ENCODE results near the gene LTO1.

The LTO1 gene

GRCh38 chr11:69644071-69644961, 30.8 kb downstream of the LTO1 start:
- no peak for FAIRE-seq

GRCh38 chr11:69643646-69644045, 31.5 kb downstream of the LTO1 start:
- FAIRE-seq = no peak

- no peak for FAIRE-seq
These were observed 32.1 kb downstream of the LTO1 start for GRCh38 chr11:69642913-69643632.

- no peak for FAIRE-seq
These were observed 32.6 kb downstream of the LTO1 start for GRCh38 chr11:69642549-69642912.

- FAIRE-seq = no peak
These were observed 33.2 kb downstream of the LTO1 start for GRCh38 chr11:69641681-69642548.

GRCh38 chr11:69640995-69641581, 34.1 kb downstream of the LTO1 start, which contains the start of gene CCND1:
TSS of gene CCND1 (plus strand) at chr11:69641156. CDS start at chr11:69641314, 158 bp downstream.
- no peak for FAIRE-seq

- no peak for FAIRE-seq
These were observed 34.7 kb downstream of the LTO1 start for GRCh38 chr11:69640260-69640994.

DNA sequence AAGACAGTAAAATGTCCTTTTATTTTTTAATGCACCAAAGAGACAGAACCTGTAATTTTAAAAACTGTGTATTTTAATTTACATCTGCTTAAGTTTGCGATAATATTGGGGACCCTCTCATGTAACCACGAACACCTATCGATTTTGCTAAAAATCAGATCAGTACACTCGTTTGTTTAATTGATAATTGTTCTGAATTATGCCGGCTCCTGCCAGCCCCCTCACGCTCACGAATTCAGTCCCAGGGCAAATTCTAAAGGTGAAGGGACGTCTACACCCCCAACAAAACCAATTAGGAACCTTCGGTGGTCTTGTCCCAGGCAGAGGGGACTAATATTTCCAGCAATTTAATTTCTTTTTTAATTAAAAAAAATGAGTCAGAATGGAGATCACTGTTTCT, 35.3 kb downstream of the LTO1 start:
- no peak for FAIRE-seq

GRCh38 chr11:69638941-69639681, 36.0 kb downstream of the LTO1 start:
- peak; percentile 88 for FAIRE-seq

GRCh38 chr11:69637941-69638871, 36.9 kb downstream of the LTO1 start:
- no peak for FAIRE-seq

- no peak for FAIRE-seq
These were observed 37.8 kb downstream of the LTO1 start for GRCh38 chr11:69637198-69637940.

DNA sequence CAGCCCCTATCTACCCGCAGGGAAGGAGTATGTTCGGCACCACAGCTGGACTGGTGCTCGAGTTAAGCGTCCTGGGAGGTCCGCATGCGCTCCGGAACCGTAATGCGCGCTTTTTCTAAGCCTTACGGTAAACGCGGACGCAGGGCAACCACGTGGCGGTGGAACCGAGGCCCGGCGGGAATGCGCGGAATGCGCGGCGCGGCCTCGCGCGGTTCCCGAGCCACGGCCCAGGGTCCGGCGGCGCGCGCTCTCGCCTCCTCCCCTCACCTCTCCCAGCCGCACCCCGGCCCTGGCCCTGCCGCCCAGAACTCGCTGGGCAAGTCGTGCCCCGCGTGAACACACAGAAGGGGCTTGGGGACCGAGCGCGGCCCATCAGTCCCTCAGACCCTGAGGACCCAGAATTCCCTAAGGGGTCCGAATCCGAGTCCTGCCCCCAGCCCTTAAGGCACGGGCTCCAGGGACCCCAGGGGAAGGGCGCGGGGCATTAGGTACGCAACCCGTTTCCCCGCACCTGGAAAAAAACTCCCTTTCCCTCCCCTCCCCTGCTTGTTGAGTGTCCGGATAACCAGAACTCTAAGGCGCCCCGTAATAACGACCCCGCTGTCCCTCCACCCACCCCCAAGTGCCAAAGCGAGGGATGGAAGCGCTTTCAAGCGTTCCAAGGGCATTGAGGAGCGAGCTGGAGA, 38.5 kb downstream of the LTO1 start:
- FAIRE-seq = no peak

GRCh38 chr11:69635804-69636511, 39.2 kb downstream of the LTO1 start:
- no peak for FAIRE-seq

- no peak for FAIRE-seq
These were observed 40.0 kb downstream of the LTO1 start for GRCh38 chr11:69635195-69635594.

GRCh38 chr11:69634590-69634989, 40.6 kb downstream of the LTO1 start:
- FAIRE-seq = no peak

GRCh38 chr11:69634069-69634468, 41.1 kb downstream of the LTO1 start:
- FAIRE-seq = no peak

- no peak for FAIRE-seq
These were observed 42.3 kb downstream of the LTO1 start for GRCh38 chr11:69632900-69633299.

GRCh38 chr11:69630424-69630823, 44.7 kb downstream of the LTO1 start:
- FAIRE-seq = no peak
